Activated CD8-positive, alpha-beta memory T cell treated with anti-CD3 and anti-CD28 coated beads for 36 hours (primary cell): Measurements from ENCODE around the gene UBE2Z. TPM values are rescaled to one million over a fixed set of nuclear protein-coding genes. Genes with fewer than 3 reads are reported as not detected.
"Not testable (repeated sequence)": the region's sequence is repeated elsewhere in the genome, so short reads cannot be mapped to it uniquely, and the experiment has no call there.

Experiments used
- CTCF ChIA-PET: fragments of 350-600 bp; sonication (Branson Sonifier 250); formaldehyde crosslinking; loops from one replicate; lab custom pipeline; 2021; ENCODE audit warnings: antibody characterized with exemption; lab: Charles Lee
- POLR2A ChIA-PET: fragments of 350-600 bp; sonication (Branson Sonifier 250); formaldehyde crosslinking; loops from one replicate; lab custom pipeline; 2021; ENCODE audit warnings: antibody characterized with exemption; lab: Charles Lee
- total RNA-seq, 2 experiments: library from RNA; stranded (reverse); gene quantifications; one replicate each; pipeline ENCODE4 v1.2.3, GENCODE V29; 2021

UBE2Z gene
- total RNA-seq = 10 to 100 TPM; 92.5 to 95.7 TPM

DNA sequence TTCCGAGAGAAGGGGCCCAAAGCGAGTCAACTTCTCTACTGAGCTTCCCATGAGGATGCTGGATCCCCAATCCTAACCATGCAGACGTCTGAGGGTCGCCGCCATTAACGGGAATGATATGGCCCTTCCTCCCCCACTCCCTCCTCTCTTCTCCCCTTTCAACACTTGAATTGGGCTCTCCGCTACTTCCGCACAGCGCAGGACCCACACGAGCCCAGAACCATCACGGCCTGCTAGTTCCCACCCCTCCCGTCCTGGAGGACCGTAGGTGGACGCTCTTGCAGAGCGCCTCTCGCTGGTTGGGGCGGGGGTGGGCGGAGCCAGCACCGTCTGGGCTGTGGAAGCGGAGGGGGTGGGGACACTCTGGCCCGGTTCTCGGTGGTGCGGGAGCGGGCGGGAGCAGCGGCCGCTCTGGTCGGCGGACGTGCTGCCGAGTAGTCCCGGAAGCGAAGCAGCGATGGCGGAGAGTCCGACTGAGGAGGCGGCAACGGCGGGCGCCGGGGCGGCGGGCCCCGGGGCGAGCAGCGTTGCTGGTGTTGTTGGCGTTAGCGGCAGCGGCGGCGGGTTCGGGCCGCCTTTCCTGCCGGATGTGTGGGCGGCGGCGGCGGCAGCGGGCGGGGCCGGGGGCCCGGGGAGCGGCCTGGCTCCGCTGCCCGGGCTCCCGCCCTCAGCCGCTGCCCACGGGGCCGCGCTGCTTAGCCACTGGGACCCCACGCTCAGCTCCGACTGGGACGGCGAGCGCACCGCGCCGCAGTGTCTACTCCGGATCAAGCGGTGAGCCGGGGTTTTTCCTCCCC, at the start of gene UBE2Z:
TSS of gene UBE2Z (plus strand) at position 361 of the 797 bp plus-strand sequence. CDS start at position 458, 97 bp downstream.
- ChIA-PET POLR2A (interaction anchor here (0.8 to 1.8 kb wide), 5 partner anchors 8 to 37 kb away, joined by 3 to 17 read pairs (median 8); partner anchors contain the start of genes ATP5MC1 and SNF8), CTCF (interaction anchor here (1.2 to 1.5 kb wide), 3 partner anchors 15 to 37 kb away, joined by 3 to 4 read pairs (median 3); partner anchors contain the start of gene ATP5MC1)

DNA sequence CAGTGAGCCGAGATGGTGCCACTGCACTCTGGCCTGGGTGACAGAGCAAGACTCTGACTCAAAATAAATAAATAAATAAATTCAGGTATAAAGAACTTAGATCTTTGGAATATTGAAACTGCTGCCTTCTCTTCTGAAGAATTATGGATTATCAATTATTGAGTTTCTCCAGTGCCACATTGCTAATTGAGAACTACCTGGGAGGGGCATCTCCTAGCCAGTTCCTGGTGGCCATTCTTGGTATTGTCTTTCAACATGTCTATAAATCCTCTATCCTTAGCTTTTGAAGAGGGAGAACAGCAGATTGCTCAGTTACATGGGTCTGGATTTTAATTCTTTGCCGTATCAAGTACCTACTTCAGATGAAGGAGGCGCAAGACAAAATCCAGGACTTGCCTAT, 48.2 kb upstream of the UBE2Z start:
- CTCF ChIA-PET = interaction anchor here (1.2 kb wide), 1 partner anchor 73 kb away, joined by 3 read pairs; no protein-coding TSS in a partner anchor
- POLR2A ChIA-PET = no interaction called here

DNA sequence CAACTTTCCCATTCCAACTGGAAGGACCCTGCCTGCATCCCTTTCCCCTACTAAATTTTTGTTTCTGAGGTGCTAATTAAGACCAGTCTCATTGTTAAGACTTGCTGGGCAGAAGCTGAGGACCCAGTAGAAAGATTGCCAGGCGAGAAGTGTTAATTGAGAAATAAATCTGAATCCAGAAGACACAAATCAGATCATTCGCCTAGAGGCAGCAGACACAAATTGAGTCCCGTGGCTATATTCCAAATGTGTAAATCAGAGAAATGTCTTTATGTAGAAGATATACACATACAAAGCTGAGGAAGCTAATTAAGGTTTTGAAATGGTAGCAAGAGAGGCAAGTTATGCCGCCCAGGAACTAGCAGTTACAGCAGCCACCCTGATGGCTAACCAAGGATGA, 47.8 kb upstream of the UBE2Z start:
- POLR2A ChIA-PET = no interaction called here

DNA sequence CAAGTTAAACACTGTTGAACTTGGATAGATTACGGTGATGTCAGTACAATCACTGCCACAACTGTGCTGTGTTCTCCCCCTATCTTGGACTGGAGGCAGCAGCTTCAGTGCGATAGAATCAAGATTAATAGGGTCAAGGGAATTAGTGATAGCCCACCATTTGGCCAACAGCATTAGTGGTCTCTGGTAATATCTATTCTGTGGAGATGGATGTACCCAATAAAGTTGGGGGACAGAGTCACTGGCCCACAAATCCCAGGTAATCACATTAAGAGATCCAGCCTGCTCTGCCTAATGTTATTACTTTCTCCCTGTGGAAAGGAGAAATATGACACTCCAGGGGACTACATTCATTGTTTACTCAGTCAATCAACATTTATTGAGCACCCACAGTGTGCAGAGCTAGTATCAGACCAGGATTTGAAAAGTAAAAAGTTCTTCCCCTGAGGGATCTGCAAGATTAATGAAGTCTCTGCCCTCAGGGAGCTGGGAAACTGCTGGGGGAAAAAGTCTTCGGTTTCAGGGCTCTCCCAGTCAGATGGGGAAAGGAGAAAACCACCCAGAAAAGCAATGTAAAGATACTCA, 39.2 kb upstream of the UBE2Z start:
- POLR2A ChIA-PET = no interaction called here

More for the DNA sequence above, 47.8 kb upstream of the UBE2Z start:
- CTCF ChIA-PET = interaction anchor here (1.2 kb wide), 1 partner anchor 73 kb away, joined by 3 read pairs; no protein-coding TSS in a partner anchor

DNA sequence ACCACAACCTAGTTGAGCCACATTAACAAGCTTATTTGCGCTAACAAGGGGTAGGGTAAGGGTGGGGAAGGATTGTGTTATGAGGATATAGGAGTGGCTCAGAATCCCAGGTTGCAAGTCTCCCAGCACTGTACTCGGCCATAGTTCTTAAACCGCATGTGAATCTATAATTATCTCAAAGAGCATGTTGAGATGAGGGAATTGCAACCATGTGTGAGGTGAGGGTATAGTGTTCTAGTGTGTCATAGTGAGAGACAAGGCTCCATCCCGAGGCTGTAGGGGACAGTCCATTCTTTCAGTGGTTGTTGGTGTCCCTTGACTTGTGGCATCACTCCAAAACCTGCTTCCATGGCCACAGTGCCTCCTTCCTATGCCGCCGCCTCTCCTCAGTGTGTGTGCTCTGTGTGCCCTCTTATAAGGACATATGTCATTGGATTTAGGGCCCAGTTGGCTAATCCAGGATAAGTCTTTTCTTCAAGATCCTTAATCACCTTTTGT, 38.3 kb upstream of the UBE2Z start:
- ChIA-PET POLR2A (no interaction called here), CTCF (interaction anchor here (1.1 kb wide), 1 partner anchor 9 kb away, joined by 5 read pairs; no protein-coding TSS in a partner anchor)

More for the DNA sequence above, 39.2 kb upstream of the UBE2Z start:
- CTCF ChIA-PET = no interaction called here

DNA sequence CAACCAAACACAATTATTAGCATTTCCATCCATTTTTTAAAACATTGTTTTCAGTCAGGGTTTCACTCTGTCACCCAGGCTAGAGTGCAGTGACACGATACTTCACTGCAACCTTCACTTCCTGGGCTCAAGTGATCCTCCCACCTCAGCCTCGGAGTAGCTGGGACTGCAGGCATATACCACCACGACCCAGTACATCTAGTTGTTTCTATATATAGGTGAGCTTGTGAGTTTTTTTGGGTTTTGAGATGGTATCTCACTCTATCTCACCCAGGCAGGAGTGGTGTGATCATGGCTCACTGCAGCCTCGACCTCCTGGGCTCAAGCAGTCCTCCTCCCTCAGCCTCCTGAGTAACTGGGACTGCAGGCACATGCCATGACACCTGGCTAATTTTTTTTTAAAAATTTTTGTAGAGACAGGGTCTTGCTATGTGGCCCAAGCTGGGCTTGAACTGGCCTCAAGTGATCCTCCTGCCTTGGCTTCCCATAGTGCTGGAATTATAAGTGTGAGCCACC, 37.1 kb upstream of the UBE2Z start:
- CTCF ChIA-PET = interaction anchor here (1.0 to 1.7 kb wide), 4 partner anchors 17 to 193 kb away, joined by 3 read pairs; no protein-coding TSS in a partner anchor
- POLR2A ChIA-PET = no interaction called here

DNA sequence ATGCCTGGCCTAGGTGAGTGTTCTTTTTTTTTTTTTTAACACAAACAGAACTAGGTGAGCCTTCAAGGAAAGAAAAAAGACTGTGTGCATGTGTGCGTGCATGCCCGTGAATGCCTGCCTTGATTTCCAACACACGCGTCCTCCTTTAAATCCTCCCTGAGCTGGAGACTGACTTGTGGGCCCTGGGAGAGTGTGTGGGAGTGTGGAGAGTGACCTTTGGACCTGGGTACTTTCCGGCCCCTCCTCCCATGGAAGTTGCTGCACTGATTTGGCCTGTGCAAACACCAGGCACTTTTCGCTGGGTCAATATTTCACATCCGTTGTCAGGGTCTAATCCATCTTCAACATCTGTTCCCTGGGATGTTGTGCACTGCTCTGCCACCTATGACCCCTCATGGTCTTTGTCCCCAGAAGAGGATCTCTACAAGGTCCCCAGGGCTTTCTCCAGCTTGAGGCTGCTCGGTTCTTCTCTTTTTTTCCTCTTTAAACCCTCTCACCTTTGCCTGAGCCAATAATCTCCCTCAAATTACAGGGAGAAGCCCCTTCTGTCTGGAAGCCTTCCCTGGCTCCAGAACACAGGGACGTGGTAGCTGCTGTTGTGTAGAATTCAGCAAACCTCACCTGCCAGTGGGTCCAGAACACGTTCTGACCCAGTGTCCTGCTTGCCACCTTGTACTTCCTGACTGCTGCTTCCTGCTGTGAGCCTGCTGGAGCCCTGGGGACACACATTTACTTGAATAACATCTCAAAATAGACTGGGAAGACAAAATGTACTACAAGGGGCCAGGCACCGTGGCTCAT, 36.5 kb upstream of the UBE2Z start:
- CTCF ChIA-PET = interaction anchor here (1.2 to 1.7 kb wide), 3 partner anchors 18 to 194 kb away, joined by 3 read pairs; no protein-coding TSS in a partner anchor

DNA sequence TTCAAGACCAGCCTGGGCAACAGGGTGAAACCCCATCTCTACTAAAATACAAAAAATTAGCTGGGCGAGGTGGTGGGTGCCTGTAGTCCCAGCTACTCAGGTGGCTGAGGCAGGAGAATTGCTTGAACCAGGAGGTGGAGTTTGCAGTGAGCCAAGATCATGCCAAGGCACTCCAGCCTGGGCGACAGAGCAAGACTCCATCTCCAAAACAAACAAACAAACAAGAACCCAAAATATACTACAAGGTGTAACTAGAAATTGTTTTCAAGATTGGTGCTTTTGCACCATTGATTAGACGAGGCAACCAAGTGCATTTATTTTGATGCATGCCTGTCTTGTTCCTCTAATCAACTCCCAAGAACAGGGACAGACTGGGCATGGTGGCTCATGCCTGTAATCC, 35.8 kb upstream of the UBE2Z start:
- CTCF ChIA-PET = interaction anchor here (1.7 kb wide), 1 partner anchor 18 kb away, joined by 3 read pairs; no protein-coding TSS in a partner anchor
- POLR2A ChIA-PET = not testable (repeated sequence)

More for the DNA sequence above, 36.5 kb upstream of the UBE2Z start:
- POLR2A ChIA-PET = no interaction called here

DNA sequence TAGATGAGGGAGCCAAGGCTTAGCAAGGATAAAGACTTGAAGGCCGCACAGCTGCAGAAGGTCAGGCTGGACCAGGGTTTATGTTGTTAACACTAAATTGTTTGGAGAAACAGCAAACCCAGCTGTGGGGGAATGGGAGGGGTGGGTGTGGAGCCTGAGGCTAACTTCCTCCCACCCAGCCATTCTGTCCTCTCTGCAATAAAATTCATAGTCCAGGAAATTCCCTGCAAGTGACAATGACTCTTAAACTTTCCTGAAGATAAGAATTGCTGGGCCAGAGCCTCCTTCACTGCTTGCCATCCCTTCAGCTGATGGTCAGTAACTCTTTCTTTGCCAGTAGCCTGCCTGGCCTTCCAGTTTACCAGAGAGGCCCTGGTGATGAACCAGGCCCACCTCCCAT, 35.0 kb upstream of the UBE2Z start:
- ChIA-PET POLR2A (no interaction called here), CTCF (interaction anchor here (1.9 to 6.9 kb wide), 2 partner anchors 11 to 61 kb away, joined by 6 to 129 read pairs; partner anchors contain the start of gene TTLL6)

DNA sequence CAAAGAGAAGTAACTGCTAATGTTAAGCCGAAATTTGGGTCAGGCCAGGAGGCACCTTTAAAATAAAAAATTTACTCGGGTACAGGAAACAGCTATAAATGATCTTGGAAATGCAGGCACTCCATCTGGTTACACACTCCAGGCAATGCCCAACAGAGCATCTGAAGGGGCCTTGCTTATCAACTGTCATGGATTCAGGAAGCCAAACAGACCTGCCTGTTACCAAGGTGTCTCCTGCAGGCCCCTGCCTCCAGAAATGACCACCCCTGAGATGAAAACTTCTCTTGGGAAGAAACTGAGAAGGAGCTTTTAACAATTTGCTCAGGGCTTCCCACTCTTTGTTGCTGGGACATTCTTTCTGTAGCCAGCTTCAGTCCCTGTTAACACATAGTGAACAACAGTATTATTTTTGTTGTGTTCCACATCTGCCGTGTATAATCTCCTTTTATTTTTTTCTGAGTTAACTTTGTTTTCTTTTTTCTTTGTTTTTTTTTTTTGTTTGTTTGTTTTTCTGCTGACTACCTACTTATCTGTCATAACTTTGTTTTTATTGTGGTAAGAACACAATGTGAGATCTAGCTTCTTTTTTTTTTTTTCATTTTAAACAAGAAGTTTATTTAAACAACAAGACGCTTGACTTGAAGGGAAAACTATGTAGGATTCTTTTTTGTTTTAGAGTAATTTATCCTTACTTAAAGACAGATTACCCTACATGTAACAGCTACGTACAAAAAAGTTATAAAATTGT, 34.3 kb upstream of the UBE2Z start:
- ChIA-PET CTCF (interaction anchor here (0.7 to 6.9 kb wide), 3 partner anchors 10 to 745 kb away, joined by 3 to 129 read pairs (median 6); partner anchors contain the start of gene TTLL6), POLR2A (no interaction called here)

DNA sequence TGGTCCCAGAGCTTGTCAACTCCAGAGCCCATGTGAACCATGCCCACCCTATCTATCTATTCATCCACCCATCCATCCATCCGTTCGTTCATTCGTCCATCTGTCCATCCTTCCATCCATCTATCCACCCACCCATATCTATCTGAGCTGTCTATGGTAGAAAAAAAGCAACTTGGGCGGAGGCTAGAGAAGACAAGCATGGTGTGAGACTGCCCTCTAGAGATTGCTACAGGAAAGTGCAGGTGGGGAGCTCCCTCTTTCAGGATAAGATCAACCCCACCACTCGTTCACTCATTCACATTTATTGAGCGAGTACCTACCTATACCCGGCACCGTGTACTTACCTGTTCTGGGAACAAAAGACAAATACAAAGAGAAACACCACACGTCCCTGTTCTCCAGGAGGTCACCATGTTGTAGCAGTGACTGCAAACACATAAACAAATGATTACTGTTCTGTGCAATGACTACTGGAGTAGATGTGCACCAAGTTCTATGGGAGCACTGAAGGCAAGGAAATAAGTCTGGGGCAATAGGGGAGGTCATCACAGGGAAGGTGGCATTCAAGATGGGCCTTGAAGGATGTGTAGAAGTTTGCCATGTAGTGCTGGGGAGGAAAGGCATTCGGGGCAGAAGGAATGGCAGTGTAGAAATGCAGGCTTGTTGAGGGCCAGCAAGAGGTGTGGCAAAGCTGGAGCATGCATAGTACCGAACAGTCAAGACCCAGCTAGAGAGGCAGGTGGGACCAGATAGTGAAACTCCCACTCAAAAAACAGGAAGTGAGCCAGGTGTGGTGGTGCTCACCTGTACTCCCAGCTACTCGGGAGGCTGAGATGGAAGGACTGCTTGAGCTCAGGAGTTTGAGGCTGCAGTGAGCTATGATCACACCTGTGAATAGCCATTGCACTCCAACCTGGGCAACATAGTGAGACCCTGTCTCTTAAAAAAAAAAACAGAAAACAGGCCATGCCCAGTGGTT, 29.0 kb upstream of the UBE2Z start:
- ChIA-PET CTCF (interaction anchor here (0.5 to 6.9 kb wide), 47 partner anchors 9 to 229 kb away, joined by 3 to 129 read pairs (median 5); partner anchors contain the start of genes ATP5MC1, PRAC1, PRAC2 and SNF8), POLR2A (no interaction called here)

DNA sequence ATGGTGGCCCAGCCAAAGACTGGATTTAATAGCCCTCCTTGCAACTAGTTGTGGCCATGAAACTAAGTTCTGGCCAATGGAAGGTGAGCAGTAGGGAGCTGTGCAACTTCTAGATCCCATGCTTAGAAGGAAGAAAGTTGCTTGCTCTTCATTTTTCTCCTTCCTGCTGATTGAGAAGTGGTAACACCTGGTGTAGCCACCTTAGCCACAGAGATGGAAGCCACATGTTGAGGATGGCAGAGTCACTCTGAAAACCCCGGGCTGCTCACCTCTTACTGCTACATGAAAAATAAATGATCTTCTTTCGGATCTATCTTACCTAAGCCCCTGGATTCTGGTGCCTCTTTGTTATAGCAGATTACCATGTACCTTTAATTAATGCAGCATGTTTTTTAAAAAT, 25.9 kb upstream of the UBE2Z start:
- CTCF ChIA-PET = interaction anchor here (1.3 to 3.4 kb wide), 2 partner anchors 78 to 204 kb away, joined by 6 to 25 read pairs; no protein-coding TSS in a partner anchor

DNA sequence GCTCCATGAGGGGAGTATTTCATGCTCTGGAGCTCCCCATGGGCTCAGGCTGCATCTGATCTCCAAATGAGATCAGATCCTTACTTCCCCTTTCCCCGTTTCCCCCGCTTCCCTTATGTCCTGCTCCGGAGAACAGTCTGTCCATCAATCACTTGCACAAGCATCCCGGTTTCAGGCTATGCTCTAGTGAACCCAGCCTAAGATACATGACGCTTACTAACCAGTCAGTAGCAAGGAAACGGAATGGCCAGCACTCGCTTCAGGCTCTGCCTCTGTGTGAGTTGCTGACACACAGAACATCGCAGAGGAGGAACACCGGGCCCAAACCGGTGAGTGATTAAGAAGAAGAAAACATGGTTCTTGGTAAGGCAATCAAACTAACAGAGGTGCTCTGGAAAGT, 25.0 kb upstream of the UBE2Z start:
- CTCF ChIA-PET = interaction anchor here (0.7 to 3.4 kb wide), 8 partner anchors 10 to 1073 kb away, joined by 3 to 25 read pairs (median 6); partner anchors contain the start of genes ATP5MC1, PRAC2 and TTLL6
- POLR2A ChIA-PET = no interaction called here

More for the DNA sequence above, 25.9 kb upstream of the UBE2Z start:
- POLR2A ChIA-PET = interaction anchor here (0.6 kb wide), 1 partner anchor 247 kb away, joined by 4 read pairs; no protein-coding TSS in a partner anchor

DNA sequence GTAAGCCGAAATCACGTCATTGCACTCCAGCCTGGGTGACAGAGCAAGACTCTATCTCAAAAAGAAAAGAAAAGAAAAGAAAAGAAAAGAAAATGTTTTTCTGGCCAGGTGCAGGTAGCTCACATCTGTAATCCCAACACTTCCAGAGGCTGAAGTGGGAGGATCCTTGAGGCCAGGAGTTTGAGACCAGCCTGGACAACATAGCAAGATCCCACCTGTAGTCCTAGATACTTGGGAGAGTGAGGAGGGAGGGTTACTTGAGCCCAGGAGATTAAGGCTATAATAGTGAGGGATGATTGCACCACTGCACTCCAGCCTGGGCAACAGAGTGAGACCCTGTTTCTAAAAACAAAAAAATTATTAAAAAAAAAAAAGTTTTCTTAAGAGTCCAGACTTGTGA, 18.1 kb upstream of the UBE2Z start:
- ChIA-PET POLR2A (no interaction called here), CTCF (interaction anchor here (2.9 kb wide), 1 partner anchor 10 kb away, joined by 12 read pairs; no protein-coding TSS in a partner anchor)

DNA sequence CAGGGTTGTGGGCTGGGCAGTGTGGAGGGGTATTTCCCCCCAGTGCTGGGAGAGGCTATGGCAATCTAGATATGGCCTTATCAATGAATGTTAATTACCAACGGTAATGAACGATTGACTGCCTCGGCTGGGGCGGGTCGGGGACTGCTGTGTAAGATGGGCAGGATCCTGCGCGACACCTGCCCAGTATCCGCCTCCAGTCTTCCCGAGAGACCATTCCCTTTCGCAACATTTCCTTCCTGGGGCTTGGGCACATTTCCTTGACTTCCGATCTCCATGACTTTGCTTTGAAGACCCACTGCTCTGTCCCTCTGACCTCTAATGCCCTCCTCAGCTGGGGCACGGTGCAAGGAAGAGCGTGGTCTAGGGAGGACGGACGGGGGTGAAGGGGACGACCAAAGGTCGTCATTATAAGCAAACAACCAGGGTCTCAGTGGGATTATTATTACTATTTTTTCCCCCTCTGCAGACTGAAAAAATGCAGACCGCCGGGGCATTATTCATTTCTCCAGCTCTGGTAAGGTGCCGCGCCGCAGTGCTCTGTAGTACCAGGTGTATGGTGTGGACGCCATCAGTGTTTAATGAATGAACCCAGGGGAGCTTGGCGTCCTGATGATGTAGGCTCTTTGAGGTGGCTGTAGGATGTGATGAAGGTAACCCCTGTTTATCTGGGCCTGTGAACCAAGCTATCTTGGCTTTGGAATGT, 15.1 kb upstream of the UBE2Z start:
- ChIA-PET CTCF (interaction anchor here (0.8 to 4.8 kb wide), 5 partner anchors 9 to 16 kb away, joined by 3 to 21 read pairs (median 4); partner anchors contain the start of gene UBE2Z), POLR2A (interaction anchor here (0.9 to 2.3 kb wide), 4 partner anchors 14 to 40 kb away, joined by 3 to 17 read pairs (median 8); no protein-coding TSS in a partner anchor)
